Neural cell (in vitro differentiated cells): ENCODE data around the gene CRYAB.

Experiments
- EZH2 ChIP-seq: fragments of 200-600, 300-800 bp; shearing (Covaris generic), sonication (generic); IDR thresholded peaks from 2 replicates; pipeline ENCODE4 v1.6.1; 2014; ENCODE audit warnings: antibody characterized with exemption, low read length, borderline replicate concordance, mild to moderate bottlenecking; ENCODE audit not compliant: insufficient read depth, poor library complexity, severe bottlenecking
- TF ChIP-seq, protein P1 (sequence below): fragments of 450-650 bp; IDR thresholded peaks from 2 replicates; pipeline ENCODE4 v1.5.1; 2014; ENCODE audit warnings: antibody characterized with exemption, mild to moderate bottlenecking, moderate library complexity; ENCODE audit not compliant: poor library complexity, severe bottlenecking

DNA sequence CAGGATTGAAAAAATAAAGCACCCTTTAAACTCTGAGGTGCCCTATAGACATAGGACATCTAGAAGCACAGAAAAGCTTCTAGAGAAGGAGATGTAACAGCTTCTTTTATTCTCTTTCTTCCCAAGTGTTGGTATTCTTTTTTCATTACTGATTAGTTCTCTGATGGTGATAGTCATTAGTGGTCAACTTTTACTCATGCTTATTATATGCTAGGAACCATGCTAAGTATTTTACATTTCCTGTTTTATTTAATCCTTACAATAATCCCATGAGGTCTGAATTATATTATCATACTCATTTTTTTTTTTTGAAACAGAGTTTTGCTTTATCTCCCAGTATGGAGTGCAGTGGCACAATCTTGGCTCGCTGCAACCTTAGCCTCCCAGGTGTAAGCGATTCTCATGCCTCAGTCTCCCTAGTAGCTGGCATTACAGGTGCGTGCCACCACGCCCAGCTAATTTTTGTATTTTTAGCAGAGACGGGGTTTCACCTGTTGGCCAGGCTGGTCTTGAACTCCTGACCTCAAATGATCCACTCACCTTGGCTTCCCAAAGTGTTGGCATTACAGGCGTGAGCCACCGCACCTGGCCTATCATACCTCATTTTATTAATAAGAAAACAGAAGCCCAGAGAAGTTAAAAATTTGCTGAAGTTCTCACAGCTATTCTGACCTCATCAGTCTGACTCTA, 10.1 kb upstream of the CRYAB start:
- TF ChIP-seq, protein P1, sequence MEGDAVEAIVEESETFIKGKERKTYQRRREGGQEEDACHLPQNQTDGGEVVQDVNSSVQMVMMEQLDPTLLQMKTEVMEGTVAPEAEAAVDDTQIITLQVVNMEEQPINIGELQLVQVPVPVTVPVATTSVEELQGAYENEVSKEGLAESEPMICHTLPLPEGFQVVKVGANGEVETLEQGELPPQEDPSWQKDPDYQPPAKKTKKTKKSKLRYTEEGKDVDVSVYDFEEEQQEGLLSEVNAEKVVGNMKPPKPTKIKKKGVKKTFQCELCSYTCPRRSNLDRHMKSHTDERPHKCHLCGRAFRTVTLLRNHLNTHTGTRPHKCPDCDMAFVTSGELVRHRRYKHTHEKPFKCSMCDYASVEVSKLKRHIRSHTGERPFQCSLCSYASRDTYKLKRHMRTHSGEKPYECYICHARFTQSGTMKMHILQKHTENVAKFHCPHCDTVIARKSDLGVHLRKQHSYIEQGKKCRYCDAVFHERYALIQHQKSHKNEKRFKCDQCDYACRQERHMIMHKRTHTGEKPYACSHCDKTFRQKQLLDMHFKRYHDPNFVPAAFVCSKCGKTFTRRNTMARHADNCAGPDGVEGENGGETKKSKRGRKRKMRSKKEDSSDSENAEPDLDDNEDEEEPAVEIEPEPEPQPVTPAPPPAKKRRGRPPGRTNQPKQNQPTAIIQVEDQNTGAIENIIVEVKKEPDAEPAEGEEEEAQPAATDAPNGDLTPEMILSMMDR, result no peak
- TF ChIP-seq EZH2, result no peak
